Neural cell (in vitro differentiated cells): ENCODE measurements around the gene ROBO1.

Experiments used
- EZH2 ChIP-seq: fragments of 200-600, 300-800 bp; shearing (Covaris generic), sonication (generic); IDR thresholded peaks from 2 replicates; pipeline ENCODE4 v1.6.1; 2014; ENCODE audit warnings: antibody characterized with exemption, low read length, borderline replicate concordance, mild to moderate bottlenecking; ENCODE audit not compliant: insufficient read depth, poor library complexity, severe bottlenecking
- POLR2AphosphoS5 ChIP-seq: IDR thresholded peaks from 2 replicates; pipeline ENCODE4 v1.6.1; 2012
- TF ChIP-seq, protein P1 (sequence below): fragments of 450-650 bp; IDR thresholded peaks from 2 replicates; pipeline ENCODE4 v1.5.1; 2014; ENCODE audit warnings: antibody characterized with exemption, mild to moderate bottlenecking, moderate library complexity; ENCODE audit not compliant: poor library complexity, severe bottlenecking

DNA sequence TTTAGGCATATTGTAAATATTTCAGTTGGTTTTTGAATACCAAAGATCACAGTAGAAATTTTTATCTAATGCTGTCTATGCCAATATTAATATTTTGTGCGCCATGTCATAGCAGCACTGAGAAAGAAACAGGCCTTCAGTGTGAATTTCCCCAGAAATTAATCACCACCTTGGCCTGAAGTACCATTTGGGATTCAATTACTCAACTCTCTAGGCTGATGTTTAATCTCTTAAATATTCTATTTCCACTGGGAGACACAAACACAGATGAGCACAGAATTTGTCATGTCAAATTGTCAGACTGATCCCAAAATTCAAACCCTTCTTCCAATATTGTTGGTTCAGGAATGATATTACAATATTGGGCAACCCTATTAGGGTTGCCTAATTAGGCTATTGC is 509.3 kb downstream of the ROBO1 start:
- TF ChIP-seq, protein P1, sequence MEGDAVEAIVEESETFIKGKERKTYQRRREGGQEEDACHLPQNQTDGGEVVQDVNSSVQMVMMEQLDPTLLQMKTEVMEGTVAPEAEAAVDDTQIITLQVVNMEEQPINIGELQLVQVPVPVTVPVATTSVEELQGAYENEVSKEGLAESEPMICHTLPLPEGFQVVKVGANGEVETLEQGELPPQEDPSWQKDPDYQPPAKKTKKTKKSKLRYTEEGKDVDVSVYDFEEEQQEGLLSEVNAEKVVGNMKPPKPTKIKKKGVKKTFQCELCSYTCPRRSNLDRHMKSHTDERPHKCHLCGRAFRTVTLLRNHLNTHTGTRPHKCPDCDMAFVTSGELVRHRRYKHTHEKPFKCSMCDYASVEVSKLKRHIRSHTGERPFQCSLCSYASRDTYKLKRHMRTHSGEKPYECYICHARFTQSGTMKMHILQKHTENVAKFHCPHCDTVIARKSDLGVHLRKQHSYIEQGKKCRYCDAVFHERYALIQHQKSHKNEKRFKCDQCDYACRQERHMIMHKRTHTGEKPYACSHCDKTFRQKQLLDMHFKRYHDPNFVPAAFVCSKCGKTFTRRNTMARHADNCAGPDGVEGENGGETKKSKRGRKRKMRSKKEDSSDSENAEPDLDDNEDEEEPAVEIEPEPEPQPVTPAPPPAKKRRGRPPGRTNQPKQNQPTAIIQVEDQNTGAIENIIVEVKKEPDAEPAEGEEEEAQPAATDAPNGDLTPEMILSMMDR, result no peak
- TF ChIP-seq POLR2AphosphoS5 (no peak), EZH2 (no peak)
